ENCODE measurements around the gene A4GNT.

Gene A4GNT

DNA sequence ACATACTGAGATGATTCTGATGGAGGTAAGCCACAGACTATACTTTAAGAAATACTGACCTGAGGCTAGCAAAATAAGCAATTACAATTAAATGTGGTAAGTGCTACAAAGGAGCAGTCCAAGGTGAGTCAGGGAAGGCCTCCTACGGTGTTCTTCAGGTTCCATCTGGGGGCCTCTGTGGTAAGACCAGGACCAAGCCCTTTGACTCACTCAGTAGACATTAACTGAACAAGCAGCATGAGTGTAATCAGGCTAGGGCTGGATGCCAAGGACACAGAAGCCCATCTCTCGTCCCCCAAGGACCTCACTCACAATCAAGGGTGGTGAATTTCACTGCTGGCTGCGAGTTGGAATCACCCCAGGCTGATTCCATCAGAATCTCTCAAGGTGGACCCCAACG lies 54.1 kb downstream of the A4GNT start:
- FAIRE-seq = no peak
